Thoracic aorta (tissue), 2 donors: ENCODE results near the gene POLN. TPM values are rescaled to one million over a fixed set of nuclear protein-coding genes. Genes with fewer than 3 reads are reported as not detected.

Source experiments
- ATAC-seq: fragments of 150-250 bp; one replicate; pipeline ENCODE4 v1.8.0; 2017; ENCODE audit warnings: low read depth; ENCODE audit not compliant: insufficient number of reproducible peaks, low FRiP score
- DNase-seq: peaks from one replicate; pipeline ENCODE4 v3.0.0-alpha.2; 2020; ENCODE audit warnings: low spot score
- H3K27ac ChIP-seq, 2 donors: fragments of 200-600 bp; sonication (generic); 1 replicate in 1 of 2; 2 replicates in 1 of 2; pipeline ENCODE4 v1.5.1; 2016; ENCODE audit warnings: mild to moderate bottlenecking in 2 of 2, moderate library complexity in 2 of 2
- H3K27me3 ChIP-seq: fragments of 200-600 bp; sonication (generic); replicated peaks from 2 replicates; pipeline ENCODE4 v1.6.0; 2016; ENCODE audit warnings: mild to moderate bottlenecking; ENCODE audit not compliant: insufficient read depth
- H3K36me3 ChIP-seq: fragments of 200-600 bp; sonication (generic); one replicate; pipeline ENCODE4 v1.5.1; 2016
- H3K4me1 ChIP-seq, 2 donors: fragments of 200-600 bp; sonication (generic); 1 replicate in 1 of 2; 2 replicates in 1 of 2; pipeline versions ENCODE4 v1.5.1 to v1.6.0; 2016; ENCODE audit warnings: low read depth in 2 of 2, mild to moderate bottlenecking in 1 of 2; ENCODE audit not compliant: control insufficient read depth in 1 of 2
- H3K4me3 ChIP-seq: fragments of 200-600 bp; sonication (generic); 2 replicates; pipeline ENCODE4 v1.5.1; 2016; ENCODE audit warnings: mild to moderate bottlenecking
- H3K9me3 ChIP-seq: fragments of 200-600 bp; sonication (generic); 2 replicates; pipeline ENCODE4 v1.5.1; 2016
- CTCF ChIP-seq: fragments of 200-600 bp; sonication (generic); IDR thresholded peaks from one replicate; pipeline ENCODE4 v1.5.1; 2019; ENCODE audit warnings: antibody characterized with exemption
- total RNA-seq, 2 donors: library from RNA; depleted of rRNA; stranded (reverse); fragments of >200 nt; gene quantifications; one replicate each; pipeline versions ENCODE4 v1.1.0 to v1.2.3, GENCODE V29; 2016

POLN gene
- total RNA-seq, 2 donors from 2014 or later: 3.2 to 3.5 TPM

GRCh38 chr4:2095236-2096072 is 146.5 kb downstream of the POLN start:
- ATAC-seq (no peak), DNase-seq (no peak)
- TF ChIP-seq CTCF: no peak

GRCh38 chr4:2094545-2094944 is 147.4 kb downstream of the POLN start:
- no peak for DNase-seq
- Histone ChIP-seq H3K27me3 (no peaks in the 10 kb centered on the region), H3K27ac (no peak overlapping the region), H3K9me3 (no peaks in the 10 kb centered on the region), H3K4me3 (no peak overlapping the region), H3K4me1 (no peaks in the 10 kb centered on the region), H3K36me3 (no peaks in the 10 kb centered on the region)
- no peak for ATAC-seq
- no peak for TF ChIP-seq CTCF

More at GRCh38 chr4:2095236-2096072, 146.5 kb downstream of the POLN start:
- no peak overlapping the region for H3K4me3 ChIP-seq
- H3K27me3 ChIP-seq: no peaks in the 10 kb centered on the region
- H3K27ac ChIP-seq: no peak overlapping the region
- H3K36me3 ChIP-seq: no peaks in the 10 kb centered on the region
- H3K9me3 ChIP-seq: no peaks in the 10 kb centered on the region
- H3K4me1 ChIP-seq: no peaks in the 10 kb centered on the region

GRCh38 chr4:2093265-2093664 is 148.7 kb downstream of the POLN start:
- H3K27me3 ChIP-seq: no peaks in the 10 kb centered on the region
- ATAC-seq: no peak
- H3K4me3 ChIP-seq: no peak overlapping the region
- H3K4me1 ChIP-seq: no peaks in the 10 kb centered on the region
- no peak for DNase-seq
- no peaks in the 10 kb centered on the region for H3K36me3 ChIP-seq
- no peak for TF ChIP-seq CTCF
- no peak overlapping the region for H3K27ac ChIP-seq
- no peaks in the 10 kb centered on the region for H3K9me3 ChIP-seq

- no peaks in the 10 kb centered on the region for H3K4me1 ChIP-seq
- no peak for DNase-seq
- no peak for ATAC-seq
- H3K36me3 ChIP-seq: no peaks in the 10 kb centered on the region
- H3K27ac ChIP-seq: no peak overlapping the region
- no peaks in the 10 kb centered on the region for H3K9me3 ChIP-seq
- TF ChIP-seq CTCF: no peak
- no peaks in the 10 kb centered on the region for H3K27me3 ChIP-seq
- no peak overlapping the region for H3K4me3 ChIP-seq
These were observed 149.3 kb downstream of the POLN start for GRCh38 chr4:2092669-2093053.

GRCh38 chr4:2091990-2092668 is 149.8 kb downstream of the POLN start:
- H3K4me3 ChIP-seq: no peak overlapping the region
- no peaks in the 10 kb centered on the region for H3K4me1 ChIP-seq
- DNase-seq: no peak
- H3K27ac ChIP-seq: no peak overlapping the region
- ATAC-seq: no peak
- no peaks in the 10 kb centered on the region for H3K27me3 ChIP-seq
- no peaks in the 10 kb centered on the region for H3K9me3 ChIP-seq
- H3K36me3 ChIP-seq: no peaks in the 10 kb centered on the region
- no peak for TF ChIP-seq CTCF
